CD1c-positive myeloid dendritic cell (primary cell): ENCODE results near the gene NDUFAF8.

ENCODE experiments used
- DNase-seq: peaks from one replicate; pipeline ENCODE4 v3.0.0-alpha.2; 2016; ENCODE audit errors: extremely low spot score

Gene NDUFAF8

GRCh38 chr17:81252326-81252986 is 13.3 kb downstream of the NDUFAF8 start:
- no peak for DNase-seq

DNA sequence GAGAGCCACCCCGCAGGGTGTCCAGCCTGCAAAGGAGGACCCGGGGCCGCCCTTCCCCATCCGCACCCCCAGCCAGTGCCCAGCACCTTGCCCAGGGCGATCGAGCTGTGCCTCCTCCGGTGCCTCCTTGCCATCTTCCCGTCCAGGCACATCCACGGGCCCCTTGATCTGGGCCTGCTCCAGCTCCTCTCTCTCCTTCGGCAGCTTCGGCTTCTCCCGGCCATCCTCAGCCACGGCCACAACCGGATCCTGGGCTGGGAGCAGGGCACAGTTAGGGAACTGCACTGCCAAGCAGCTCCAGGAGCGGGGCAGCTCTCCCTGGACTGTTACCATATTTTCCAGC is 13.8 kb downstream of the NDUFAF8 start:
- DNase-seq = no peak

GRCh38 chr17:81253358-81254131 is 14.4 kb downstream of the NDUFAF8 start:
- peak; percentile 52 for DNase-seq

DNA sequence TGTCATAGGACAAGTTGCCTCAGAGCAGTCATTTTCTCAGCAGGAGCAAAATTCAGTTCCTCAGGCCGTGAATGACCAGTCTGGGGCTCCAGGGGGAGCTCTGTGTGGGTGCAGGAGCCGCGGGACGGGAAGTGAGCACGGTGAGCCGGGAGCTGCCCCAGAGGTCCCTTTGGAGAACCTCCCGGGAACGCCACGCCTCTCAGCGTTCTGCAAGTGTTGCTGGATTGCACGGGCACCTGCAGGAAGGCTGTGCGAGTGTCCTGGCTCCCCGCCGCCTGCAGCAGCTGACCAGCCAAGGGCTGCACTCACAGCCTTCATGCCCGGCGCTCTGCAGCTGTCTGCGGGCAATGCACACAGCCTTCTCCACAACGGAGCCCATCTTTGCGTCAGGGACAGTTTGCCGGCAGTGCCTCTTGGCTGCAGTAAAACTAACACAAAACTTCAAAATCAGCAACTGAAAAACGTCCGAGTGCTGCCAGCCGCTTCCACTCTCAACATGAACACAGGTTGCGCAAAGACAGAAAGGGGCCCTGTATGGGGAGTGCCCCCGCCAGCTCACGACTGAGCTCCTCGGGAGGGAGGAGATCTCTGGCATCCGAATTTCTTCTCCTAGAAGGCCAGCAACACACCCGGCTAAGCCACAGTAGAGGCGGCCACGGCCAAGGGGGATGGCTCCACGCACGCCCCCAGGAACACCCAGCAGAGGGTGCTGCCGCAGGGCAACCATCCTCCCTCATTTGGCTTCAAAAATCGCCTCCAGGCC is 16.0 kb downstream of the NDUFAF8 start:
- DNase-seq = peak; percentile 81

DNA sequence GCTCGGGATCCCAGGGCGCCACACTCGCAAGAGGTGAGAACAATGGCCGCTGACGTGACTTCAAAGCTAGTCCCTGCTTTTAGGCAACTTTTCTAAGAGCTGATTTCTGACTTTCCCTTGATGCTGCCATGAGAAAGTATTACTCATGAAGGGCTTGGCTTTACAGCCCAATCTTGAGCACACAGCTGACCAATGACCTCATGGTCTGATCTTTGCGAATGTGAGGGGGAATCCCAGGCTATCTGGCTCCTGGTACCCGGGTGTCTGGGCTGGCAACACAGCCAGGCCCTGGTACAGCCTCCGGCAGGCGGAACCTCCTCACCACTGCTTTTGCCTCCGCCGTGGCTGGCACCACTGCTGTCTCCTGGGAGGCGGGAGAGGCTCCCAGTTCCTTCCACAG is 17.5 kb downstream of the NDUFAF8 start:
- DNase-seq = no peak

DNA sequence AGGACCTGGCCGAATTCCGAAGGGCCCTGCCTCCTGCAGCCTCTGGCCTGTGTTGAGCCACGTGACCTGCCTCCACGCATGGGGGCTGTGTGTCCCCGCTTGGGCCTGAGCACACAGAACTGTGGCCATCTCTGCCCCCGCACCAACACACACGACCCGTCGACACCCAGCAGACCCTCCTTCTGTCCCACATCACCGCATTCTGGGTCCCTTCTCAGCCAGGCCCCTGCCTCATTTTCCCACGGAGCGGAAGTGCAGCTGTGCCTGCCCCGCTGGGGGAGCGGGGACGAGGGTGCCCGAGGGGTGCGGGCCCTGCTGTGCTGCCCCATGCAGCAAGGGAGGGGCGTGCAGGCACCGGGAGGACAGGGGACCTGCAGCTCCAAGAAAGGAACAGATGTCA is 18.4 kb downstream of the NDUFAF8 start:
- DNase-seq = no peak

DNA sequence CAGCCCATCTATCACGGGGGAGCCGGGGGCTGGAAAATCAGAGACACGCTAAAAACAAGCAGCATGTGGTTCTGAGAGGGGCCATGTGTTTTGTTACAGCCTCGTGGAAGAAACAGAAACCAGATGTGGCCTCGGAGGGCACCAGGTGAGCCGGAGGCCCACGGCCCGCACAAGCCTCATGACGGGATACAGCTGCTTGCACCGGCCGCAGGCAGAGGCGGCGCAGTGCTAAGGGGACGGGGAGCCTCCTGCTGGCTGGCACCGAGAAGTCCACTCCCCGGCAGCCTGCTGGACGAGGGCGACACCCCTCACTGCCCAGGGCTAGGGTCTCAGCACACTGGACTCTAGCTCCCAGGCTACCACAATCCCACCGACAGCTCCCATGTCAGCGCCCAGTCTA is 19.2 kb downstream of the NDUFAF8 start:
- DNase-seq = no peak

- DNase-seq = no peak
Observed at GRCh38 chr17:81259058-81259605, 20.0 kb downstream of the NDUFAF8 start.

GRCh38 chr17:81260171-81260570 is 21.1 kb downstream of the NDUFAF8 start:
- DNase-seq = no peak

- no peak for DNase-seq
Observed at GRCh38 chr17:81260641-81261040, 21.5 kb downstream of the NDUFAF8 start.

DNA sequence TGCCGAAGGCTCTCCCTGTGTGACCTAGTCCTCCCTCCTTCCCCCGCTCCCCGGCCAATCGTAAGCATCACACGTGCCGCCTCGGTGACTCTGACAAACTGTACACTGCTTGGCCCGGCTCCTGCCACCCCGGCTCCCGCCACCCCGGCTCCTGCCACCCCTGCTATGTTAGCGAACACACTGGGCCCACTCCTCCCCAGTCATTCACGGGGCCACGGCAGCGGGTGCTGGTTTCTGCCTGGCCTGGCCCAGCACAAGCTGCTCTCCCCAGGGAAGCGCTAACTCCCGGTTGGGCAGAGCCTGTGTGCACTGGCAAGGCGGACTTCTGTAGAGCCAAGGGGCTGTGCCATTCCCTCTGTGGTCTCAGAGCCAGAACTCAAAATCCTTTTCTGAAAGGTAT is 22.0 kb downstream of the NDUFAF8 start:
- no peak for DNase-seq

DNA sequence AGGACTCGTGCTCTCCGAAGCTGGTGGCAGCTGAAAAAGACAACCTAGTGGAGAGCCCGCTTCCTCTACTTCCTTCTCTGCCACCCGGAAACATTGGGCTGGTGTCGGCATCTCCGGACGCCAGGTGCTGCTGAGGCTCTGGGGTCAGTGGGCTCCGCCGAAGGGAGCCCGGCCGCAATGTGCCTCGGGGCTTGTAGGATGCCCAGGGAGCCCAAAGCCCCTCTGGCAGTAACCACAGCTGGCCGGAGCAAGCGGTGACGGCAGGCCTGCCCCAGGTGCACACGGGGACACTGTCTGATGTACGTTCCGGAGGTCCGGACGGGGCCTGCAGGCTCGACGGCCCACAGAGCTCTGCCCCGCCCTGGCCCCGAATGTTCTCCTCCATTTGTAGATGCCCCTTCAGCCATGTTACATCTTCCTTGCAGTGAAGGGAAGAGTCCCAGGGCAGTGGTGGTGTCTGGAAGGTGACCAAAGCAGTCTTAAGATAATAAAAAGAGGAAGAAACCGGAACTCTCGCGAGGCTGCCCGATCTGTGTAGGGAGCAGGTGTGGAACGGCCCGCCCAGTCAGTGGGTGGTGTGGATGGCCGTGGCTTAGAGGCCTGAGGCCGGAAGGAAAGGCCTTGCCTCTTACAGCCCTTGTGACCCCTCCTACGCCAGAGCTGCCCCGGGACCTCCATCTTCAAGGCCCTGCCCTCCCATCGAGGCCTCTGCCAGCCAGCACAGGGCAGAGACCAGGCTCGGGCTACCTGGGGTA is 22.6 kb downstream of the NDUFAF8 start:
- DNase-seq = no peak

DNA sequence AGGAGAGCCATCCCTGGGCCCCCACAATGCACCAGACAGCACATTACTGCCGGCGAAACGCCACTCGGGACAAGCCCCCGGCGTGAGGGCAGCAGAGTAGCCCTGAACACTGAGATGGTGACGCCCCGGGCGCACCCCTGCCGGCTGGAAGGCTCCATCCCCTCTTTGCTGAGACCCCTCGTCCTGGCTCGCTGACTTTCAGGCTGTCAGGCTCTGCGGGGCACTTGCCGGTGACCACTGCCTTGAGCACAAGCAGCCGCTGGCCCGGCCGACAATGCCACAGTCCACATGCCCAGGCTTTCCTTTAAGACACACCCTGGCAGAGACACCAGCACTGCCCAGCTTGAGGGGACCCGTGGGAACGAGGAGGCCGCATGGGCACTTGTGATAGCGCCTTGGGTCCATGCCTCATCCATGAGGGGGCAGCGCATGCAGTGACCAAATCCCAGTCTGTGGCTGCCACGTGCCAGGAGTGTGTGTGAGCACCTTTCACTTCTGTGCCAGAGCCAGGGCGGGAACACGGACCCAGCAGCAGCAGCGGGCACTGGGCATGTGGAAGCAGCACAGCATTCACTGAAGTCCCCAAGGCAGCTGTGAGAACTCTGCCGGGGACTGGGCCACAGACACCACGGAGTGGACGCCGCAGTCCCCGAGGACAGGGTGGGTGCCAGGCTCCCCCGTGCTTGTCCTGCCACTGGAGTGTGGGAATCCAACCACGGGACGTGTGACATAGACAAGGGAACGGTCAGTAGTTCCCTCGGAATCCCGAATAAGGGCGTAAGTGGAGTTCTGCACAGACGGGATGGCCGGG is 24.5 kb downstream of the NDUFAF8 start:
- DNase-seq = no peak

DNA sequence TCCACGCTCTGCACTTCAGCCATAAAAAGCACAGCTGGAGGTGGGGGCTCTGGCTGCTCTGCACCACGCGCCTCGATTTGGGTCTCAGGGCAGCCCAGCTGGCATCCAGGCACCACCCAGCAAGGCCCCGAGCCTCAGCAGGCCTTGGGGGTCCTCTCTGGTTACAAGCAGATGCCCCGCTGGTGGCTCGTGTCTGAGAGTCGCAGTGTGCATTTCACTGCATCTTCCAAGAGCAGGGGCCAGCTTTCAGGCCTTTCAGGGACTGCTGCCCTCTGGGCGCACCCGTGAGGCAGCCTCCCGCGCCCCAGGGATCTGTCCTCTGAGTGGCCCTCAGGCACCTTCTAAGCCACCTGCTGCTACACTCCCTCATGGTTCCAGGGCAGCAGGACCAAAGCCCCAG is 25.5 kb downstream of the NDUFAF8 start:
- DNase-seq = no peak

GRCh38 chr17:81265576-81265975 is 26.5 kb downstream of the NDUFAF8 start:
- no peak for DNase-seq

DNA sequence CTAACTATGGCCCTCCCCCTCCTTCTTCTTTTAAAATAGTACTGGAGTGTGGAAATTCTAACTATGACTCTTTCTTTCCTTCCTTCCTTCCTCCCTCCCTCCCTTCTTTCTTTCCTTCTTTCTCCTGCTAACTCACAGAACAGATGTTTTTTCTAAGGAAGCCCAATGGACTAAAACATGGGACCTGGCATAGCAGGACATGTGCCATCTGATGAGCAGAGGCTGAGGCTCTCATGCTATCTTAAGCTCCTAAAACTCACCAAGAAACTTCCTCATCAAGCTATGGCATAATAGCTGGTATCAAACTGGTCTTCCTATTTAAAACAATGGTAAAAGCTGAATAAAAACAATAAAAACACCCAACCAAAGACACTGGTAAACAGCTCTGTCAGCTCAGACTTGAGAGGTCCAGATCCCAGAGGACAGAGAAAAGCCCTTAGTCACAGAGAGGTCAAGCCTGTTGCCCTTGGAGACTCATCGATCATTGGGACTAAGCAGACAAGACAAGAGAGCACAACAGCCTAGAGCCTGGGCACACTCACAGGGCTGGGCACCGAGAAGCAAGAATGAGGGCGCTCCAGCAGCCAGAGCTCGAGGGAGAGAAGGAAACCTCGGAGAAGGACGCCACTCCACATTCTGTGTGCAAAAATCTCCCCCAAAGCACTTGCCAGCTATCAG is 28.4 kb downstream of the NDUFAF8 start:
- no peak for DNase-seq

DNA sequence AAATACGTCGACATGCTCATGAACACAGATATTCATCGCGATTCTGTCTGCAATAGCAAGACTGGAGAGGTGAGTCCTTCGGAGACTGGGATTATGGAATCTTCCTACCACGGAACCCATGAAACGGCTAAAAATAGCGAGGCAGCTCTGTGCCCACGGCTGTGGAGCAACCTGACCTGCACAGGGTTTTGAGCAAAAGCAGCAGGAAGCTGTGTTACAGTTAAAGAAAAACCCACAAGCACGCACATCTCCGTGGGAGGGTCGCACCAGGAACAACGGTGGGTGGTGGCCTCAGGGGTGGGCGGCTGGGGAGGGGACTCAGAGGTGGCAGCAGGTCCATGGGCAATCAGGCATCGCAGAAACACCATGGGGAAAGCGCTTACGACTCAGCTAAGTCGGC is 31.2 kb downstream of the NDUFAF8 start:
- no peak for DNase-seq

GRCh38 chr17:81271226-81271625 is 32.1 kb downstream of the NDUFAF8 start:
- DNase-seq = no peak

DNA sequence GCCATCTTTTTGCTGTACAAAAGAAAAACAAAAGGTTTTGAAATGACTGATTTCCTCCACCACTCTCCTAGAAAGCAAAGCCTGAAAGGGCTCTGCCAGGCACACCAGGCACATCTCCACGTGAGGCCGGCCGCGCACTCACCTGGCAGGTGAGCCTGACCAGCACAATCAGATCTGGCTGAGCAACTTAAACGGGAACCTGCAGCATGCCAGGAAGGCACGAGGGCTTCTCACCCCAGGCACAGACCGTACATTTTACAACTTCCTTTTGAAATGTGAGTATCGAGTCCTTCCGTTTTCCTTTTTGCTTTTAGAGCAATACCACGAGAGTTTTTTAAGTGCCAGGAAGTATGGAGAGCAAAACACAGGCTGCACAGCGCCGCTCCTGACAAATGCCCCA is 33.5 kb downstream of the NDUFAF8 start:
- DNase-seq = peak; percentile 30

DNA sequence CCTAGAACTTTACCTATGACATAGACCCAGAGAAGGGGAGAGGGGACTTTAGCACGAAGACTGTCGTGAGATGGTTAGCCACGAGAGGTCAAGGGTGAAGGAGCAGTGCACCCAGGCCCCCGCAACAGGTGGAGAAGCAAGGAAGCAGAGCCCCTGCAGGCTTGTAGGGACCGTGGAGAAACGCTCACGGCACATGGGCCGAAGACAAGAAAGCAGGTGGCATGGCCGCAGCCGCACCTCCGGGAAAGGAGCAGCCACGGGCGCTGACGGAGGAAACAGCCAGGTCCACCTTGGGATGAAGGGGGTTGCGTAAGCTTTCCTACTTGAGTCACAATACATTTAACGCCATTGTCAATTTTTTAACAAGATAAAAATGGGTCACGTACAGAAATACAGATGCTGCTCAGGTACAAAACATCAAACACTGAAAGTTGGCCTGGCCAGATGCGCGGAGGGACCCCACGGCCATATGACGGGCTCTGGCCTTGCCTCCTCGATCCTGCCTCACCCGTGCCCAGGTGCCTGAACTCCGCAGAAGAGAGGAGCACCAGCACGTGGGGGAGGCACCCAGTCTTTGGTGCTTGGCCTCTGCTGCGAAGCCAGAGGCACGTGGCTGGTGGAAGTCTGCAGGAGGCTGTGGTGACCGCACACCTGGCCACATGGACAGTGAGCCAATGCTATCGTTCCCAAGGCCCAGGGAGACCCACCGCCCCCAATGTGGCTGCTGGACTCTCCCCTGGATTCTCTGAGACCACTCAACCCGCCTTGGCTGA is 34.8 kb downstream of the NDUFAF8 start:
- no peak for DNase-seq
